Right cardiac atrium (tissue), 5 donors: ENCODE results near the gene RAB30. TPM values are rescaled to one million over a fixed set of nuclear protein-coding genes. Genes with fewer than 3 reads are reported as not detected.

Experiments
- ATAC-seq, 2 donors: fragments of 200-7000 bp; cut with Tn5 transposase; one replicate each; pipeline versions ENCODE4 v1.8.0 to v1.9.1; 2020; ENCODE audit warnings: moderate library complexity in 2 of 2, mild to moderate bottlenecking in 1 of 2
- DNase-seq, 3 donors: peaks; one replicate each; pipeline ENCODE4 v3.0.0-alpha.2; 2020
- H3K27ac ChIP-seq: one replicate; pipeline ENCODE4 v1.5.1; 2013; ENCODE audit warnings: mild to moderate bottlenecking, low read length, control low read depth, moderate library complexity
- H3K27me3 ChIP-seq: one replicate; pipeline ENCODE4 v1.6.1; 2013; ENCODE audit not compliant: control insufficient read depth, insufficient read depth
- H3K4me1 ChIP-seq: one replicate; pipeline ENCODE4 v1.6.1; 2013; ENCODE audit warnings: low read length; ENCODE audit not compliant: control insufficient read depth, insufficient read depth
- H3K4me3 ChIP-seq: one replicate; pipeline ENCODE4 v1.5.1; 2013; ENCODE audit warnings: low read length, control low read depth
- H3K9me3 ChIP-seq: one replicate; pipeline ENCODE4 v1.6.1; 2013; ENCODE audit warnings: low read length; ENCODE audit not compliant: control insufficient read depth
- WGBS: extraction: QIAGEN DNeasy Blood & Tissue Kit; methylation state at CpG from one replicate; pipeline ENCODE4 v1.1.7; 2013; 5-methylcytosine and 5-hydroxymethylcytosine counted together
- intact Hi-C, 4 donors: fragments of 100-400 bp; cut with DNase I; formaldehyde crosslinking; loops; one replicate each; pipeline versions ENCODE4 v1.11.0 to v1.14.0; 2022 to 2023
- polyA plus RNA-seq: library from polyadenylated mRNA; stranded (reverse); fragments of 200-250 nt; gene quantifications from one replicate; pipeline ENCODE4 v1.2.3, GENCODE V29; 2013
- total RNA-seq, 4 donors: library from RNA; stranded (reverse); fragmentation: NEBNext Ultra II Directional; extraction: Animal tissue kit (Norgen Biotek cat#: 25700); gene quantifications; one replicate each; pipeline ENCODE4 v1.2.1, GENCODE V29; 2021
- donor health status: healthy with polysubstance abuse.
- donor health status: DM: no; HTN: yes; CAD: no.
- donor health status: DM: no; HTN: no; CAD: no.
- donor health status: DM: no; HTN: yes; CAD: no; lungs with severe emphysema.
- donor health status: DM: yes; HTN: yes; CAD: no.

RAB30 gene
- total and polyA plus RNA-seq, 5 donors: 4.6 to 30.6 (median 24.1) TPM

DNA sequence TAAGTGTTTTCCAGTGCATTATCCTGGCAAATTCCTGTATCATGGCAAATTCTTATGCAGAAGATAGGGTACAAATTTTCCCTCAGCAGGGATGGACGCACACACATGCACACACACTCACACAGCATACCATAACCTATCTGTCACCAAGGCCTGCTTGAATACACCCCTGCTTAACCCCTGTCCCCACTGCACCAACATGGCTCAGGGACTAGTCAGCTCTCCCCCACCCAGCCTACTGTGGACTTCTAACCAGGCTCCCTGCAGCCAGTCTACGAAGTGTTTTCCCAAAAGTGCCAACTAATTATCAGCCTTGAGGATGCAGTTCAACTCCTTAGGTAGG is 63.1 kb downstream of the RAB30 start:
- Histone ChIP-seq H3K27ac (peak overlapping the region; percentile 88), H3K4me1 (peaks cover 10% of the 10 kb centered on the region), H3K27me3 (no peaks in the 10 kb centered on the region), H3K4me3 (no peak overlapping the region), H3K9me3 (no peaks in the 10 kb centered on the region)
- intact Hi-C loops: no loop called here
- no peak for DNase-seq
- WGBS: 88% methylated on average over 2 of the region's 2 CpGs
- ATAC-seq: peak in 1 of 2 donors; percentile 11

GRCh38 chr11:83007909-83008580 is 63.7 kb downstream of the RAB30 start:
- DNase-seq (peak; percentile 74 to 88 (median 84)), ATAC-seq (peak; percentile 92 to 97)
- WGBS: 8% methylated on average over 6 of the region's 6 CpGs
- H3K9me3 ChIP-seq: no peaks in the 10 kb centered on the region
- H3K27me3 ChIP-seq: no peaks in the 10 kb centered on the region
- no peak overlapping the region for H3K4me3 ChIP-seq
- H3K27ac ChIP-seq: peak overlapping the region; percentile 84
- peaks cover 10% of the 10 kb centered on the region for H3K4me1 ChIP-seq
- intact Hi-C loops: no loop called here

DNA sequence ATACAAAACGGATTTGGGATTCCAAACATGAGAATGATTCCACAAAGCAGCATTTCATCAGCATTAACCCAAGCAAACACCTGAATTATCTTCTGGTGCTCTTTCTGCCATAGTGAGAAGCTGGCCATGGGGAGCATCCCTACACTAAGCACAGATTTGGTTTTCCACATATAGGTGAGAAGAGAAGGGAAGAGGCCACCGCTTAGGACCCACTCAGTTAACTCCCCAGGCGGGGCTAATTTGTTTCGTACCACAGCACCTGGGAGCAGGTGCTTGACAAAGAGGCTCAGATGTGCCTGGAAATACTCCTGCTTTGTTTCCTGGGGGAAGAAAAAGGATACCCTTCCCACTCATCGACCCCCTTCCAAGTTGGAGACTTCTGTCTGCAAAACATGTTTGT is 64.2 kb downstream of the RAB30 start:
- Histone ChIP-seq H3K27me3 (no peaks in the 10 kb centered on the region), H3K4me3 (no peak overlapping the region), H3K9me3 (no peaks in the 10 kb centered on the region), H3K27ac (peak overlapping the region; percentile 66), H3K4me1 (peaks cover 10% of the 10 kb centered on the region)
- DNase-seq (no peak), ATAC-seq (peak in 1 of 2 donors; percentile 9)
- 81% methylated on average over 5 of the region's 5 CpGs for WGBS
- intact Hi-C loops: no loop called here

DNA sequence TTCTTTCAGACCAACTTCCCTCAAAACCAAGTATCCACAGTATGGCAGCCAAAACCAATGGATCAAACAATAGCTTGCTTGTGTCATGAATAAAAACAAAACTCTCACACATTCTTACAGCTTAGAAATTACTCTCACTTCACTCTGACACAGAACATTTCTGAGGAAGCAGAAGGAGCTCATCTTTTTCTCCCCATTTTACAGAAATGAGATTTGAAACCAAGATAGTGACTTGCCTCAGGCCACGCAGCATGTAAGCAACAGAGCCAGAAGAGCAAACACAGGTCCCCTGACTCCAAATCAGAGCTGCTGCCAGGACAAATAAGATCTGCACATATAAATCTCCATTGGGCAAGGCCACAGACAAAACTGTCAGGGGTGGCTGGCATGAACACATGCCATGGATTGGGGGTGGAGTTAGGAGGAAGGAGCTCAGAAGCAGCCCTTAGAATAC is 64.8 kb downstream of the RAB30 start:
- no peak overlapping the region for H3K4me3 ChIP-seq
- H3K27ac ChIP-seq: peak overlapping the region; percentile 58
- H3K27me3 ChIP-seq: no peaks in the 10 kb centered on the region
- H3K4me1 ChIP-seq: peaks cover 11% of the 10 kb centered on the region
- intact Hi-C loops: no loop called here
- H3K9me3 ChIP-seq: no peaks in the 10 kb centered on the region
- 60% methylated on average over 1 of the region's 1 CpG for WGBS
- ATAC-seq (no peak), DNase-seq (no peak)

DNA sequence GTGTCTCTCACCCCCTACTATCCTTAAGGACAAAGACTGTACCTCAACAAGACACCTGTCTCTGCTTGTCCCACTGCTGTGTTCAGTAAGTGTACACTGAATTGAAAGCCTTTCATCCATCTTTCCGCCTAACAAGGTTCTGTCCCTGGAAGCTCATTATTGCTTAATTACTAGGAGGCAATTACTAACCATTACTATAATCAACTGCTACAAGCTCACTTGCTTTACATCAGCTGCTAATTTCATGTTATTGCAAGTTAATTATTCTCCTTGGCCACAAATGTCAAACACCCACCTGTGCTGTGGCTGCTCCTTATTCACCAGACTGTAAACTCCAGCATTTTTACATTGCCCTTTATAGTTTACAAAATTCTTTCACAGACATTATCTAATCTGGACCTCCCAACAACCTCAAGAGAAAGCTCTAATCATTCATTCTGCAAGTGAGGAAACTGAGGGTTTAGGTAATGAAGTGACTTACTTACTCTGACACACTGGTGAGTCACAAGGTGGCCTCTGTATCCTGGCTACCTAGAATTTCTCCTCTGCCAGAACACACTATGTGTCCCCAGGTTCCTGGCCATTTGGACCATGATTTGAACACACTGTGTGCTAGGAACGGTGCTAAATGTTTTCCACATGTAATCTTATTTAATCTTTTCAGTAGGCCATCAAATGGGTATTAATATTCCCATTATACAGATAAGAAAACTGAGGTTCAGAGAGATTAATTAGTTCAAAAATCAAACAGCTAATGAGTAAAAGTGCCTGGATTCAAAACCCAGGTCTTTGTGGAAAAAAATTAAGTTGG is 66.7 kb downstream of the RAB30 start:
- Histone ChIP-seq H3K27ac (no peak overlapping the region), H3K4me1 (peaks cover 11% of the 10 kb centered on the region), H3K4me3 (no peak overlapping the region), H3K9me3 (no peaks in the 10 kb centered on the region), H3K27me3 (no peaks in the 10 kb centered on the region)
- ATAC-seq: no peak
- intact Hi-C loops: loop anchor here in 1 of 4 donors (5.0 kb wide), 1 partner anchor 67 kb away; the partner anchor contains the start of gene RAB30
- DNase-seq: no peak
- 96% methylated on average over 2 of the region's 2 CpGs for WGBS

DNA sequence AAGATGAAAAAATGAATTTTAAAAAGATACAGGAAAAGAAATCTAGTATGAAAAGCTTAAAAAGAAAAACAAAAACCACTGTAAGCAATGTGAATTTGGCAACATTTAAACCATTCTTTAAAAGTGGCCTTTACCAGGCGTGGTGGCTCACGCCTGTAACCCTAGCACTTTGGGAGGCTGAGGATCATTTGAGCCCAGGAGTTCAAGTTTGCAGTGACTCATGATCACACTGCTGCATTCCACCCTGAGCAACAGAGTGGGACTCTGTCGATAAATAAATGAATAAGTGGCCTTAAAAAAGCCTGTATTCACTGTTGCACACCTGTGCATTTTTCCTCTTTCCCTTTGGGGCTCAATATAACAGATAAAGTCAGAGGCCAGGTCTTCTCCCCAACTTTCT is 69.2 kb downstream of the RAB30 start:
- DNase-seq (no peak), ATAC-seq (no peak)
- WGBS: 98% methylated on average over 3 of the region's 3 CpGs
- Histone ChIP-seq H3K9me3 (no peaks in the 10 kb centered on the region), H3K4me3 (no peak overlapping the region), H3K27me3 (no peaks in the 10 kb centered on the region), H3K4me1 (peaks cover 6% of the 10 kb centered on the region), H3K27ac (no peak overlapping the region)
- intact Hi-C loops: loop anchor here in 1 of 4 donors (5.0 kb wide), 1 partner anchor 70 kb away; the partner anchor contains the start of gene RAB30

- Histone ChIP-seq H3K27ac (no peak overlapping the region), H3K4me3 (no peak overlapping the region), H3K27me3 (no peaks in the 10 kb centered on the region), H3K4me1 (peaks cover 4% of the 10 kb centered on the region), H3K9me3 (no peaks in the 10 kb centered on the region)
- intact Hi-C loops: loop anchor here in 1 of 4 donors (5.0 kb wide), 1 partner anchor 70 kb away; the partner anchor contains the start of gene RAB30
- peak; percentile 44 to 84 for ATAC-seq
- peak in 1 of 3 donors; percentile 15 for DNase-seq
- WGBS: 50% methylated on average over 3 of the region's 3 CpGs
Observed at GRCh38 chr11:83002053-83002452, 69.6 kb downstream of the RAB30 start.

GRCh38 chr11:83000381-83000780 is 71.3 kb downstream of the RAB30 start:
- intact Hi-C loops: loop anchor here in 1 of 4 donors (5.0 kb wide), 1 partner anchor 72 kb away; the partner anchor contains the start of gene RAB30
- WGBS: 98% methylated on average over 6 of the region's 6 CpGs
- peaks cover 8% of the 10 kb centered on the region for H3K4me1 ChIP-seq

GRCh38 chr11:82999232-82999631 is 72.5 kb downstream of the RAB30 start:
- Histone ChIP-seq H3K4me3 (no peak overlapping the region), H3K9me3 (no peaks in the 10 kb centered on the region), H3K4me1 (peaks cover 8% of the 10 kb centered on the region), H3K27ac (no peak overlapping the region), H3K27me3 (no peaks in the 10 kb centered on the region)
- DNase-seq (no peak), ATAC-seq (no peak)
- intact Hi-C loops: no loop called here

More at GRCh38 chr11:83000381-83000780, 71.3 kb downstream of the RAB30 start:
- DNase-seq: no peak
- Histone ChIP-seq H3K4me3 (no peak overlapping the region), H3K9me3 (no peaks in the 10 kb centered on the region), H3K27ac (no peak overlapping the region), H3K27me3 (no peaks in the 10 kb centered on the region)
- ATAC-seq: no peak

- 79% methylated on average over 2 of the region's 2 CpGs for WGBS
- Histone ChIP-seq H3K4me3 (no peak overlapping the region), H3K27me3 (no peaks in the 10 kb centered on the region), H3K27ac (no peak overlapping the region), H3K4me1 (peaks cover 8% of the 10 kb centered on the region), H3K9me3 (no peaks in the 10 kb centered on the region)
- no peak for DNase-seq
- ATAC-seq: peak in 1 of 2 donors; percentile 32
- intact Hi-C loops: no loop called here
Observed at GRCh38 chr11:82998697-82999096, 73.0 kb downstream of the RAB30 start.

DNA sequence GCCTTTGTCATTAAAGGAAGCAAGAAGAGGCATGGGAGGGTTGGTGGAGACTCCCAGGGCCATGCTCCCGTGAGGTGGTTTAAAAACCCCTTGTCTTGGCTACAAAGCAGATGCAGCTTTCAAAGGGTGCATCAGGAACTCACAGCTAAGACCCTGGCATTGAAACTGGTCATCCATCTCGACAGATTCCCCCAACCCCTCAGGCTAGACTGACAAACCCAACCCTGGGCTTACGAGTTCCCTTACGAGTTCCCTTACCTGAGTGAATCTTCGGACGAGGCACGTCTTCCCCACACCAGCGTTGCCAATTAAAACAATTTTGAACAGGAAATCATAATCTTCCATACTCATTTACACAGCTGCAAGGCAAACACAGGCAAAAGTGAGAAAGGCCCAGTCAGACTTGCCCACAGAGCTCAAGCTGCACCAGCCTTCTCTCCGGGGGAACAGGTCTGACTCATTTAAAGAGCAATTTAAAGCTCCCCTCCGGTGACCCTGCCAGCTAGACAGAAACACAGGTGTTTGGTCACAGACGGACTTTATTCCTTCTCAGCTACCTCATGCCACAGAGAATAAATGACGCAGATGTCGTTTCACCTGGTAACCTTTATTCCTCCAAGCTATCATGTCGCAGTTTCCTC is 74.6 kb downstream of the RAB30 start:
- Histone ChIP-seq H3K9me3 (no peaks in the 10 kb centered on the region), H3K27ac (no peak overlapping the region), H3K4me3 (no peak overlapping the region), H3K4me1 (peaks cover 8% of the 10 kb centered on the region), H3K27me3 (no peaks in the 10 kb centered on the region)
- 89% methylated on average over 14 of the region's 14 CpGs for WGBS
- intact Hi-C loops: no loop called here
- no peak for DNase-seq
- ATAC-seq: peak in 1 of 2 donors; percentile 27
